ENCODE results near the gene AFMID. TPM values are rescaled to one million over a fixed set of nuclear protein-coding genes. Genes with fewer than 3 reads are reported as not detected.
A peak's percentile ranks its signal among the peaks of the same experiment; 100 is the strongest.

AFMID gene
- total and polyA plus RNA-seq, 2 donors (not counting 1 experiment from before 2014, with no cell fraction given), result 18.2 to 24.8 TPM

DNA sequence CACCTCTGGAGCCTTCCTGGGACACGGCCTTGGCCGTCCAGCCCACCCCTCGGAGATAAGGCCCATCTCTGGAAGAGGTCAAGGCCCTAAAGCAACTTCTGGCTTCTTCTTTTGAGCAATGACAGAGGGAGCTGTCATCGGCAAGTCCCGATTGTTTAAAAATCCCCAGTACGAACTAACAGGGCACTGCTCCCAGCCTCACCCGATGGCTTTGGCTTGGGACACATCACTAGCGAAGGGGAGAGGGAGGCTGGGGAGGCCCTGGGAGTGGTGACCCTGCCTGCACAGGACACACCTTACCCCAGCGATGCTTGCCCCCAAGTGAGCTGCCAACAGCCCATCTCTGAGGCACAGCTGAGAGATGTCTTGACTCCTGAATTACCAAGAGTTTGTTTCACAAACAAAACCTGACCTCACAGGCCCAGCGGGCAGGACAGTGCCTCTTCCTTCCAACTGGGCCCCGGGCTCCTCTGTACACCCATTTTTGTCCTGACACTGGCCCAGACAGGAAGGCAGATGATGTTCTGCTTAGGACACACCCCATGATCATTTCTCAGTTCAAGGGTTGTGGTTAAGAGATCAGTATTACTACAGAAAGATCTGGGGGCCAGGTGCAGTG, 14.0 kb upstream of the AFMID start:
- ATAC-seq (ENCODE audit: low read depth) (peak; percentile 40), DNase-seq (peak; percentile 76)
- H3K27ac ChIP-seq (ENCODE audit: low read length in 2 of 2), result peak overlapping the region; percentile 74 to 95
- H3K27me3 ChIP-seq (replicated peaks in 1 of 4; ENCODE audit: control extremely low read depth in 1 of 4, control insufficient read depth in 3 of 4, insufficient read depth in 4 of 4, low read length in 3 of 4), result no peaks in the 10 kb centered on the region
- no peaks in the 10 kb centered on the region for H3K9me3 Mint-ChIP-seq (ENCODE audit: insufficient read depth)
- no peaks in the 10 kb centered on the region for H3K27me3 Mint-ChIP-seq
- peaks cover 25% of the 10 kb centered on the region for H4K20me1 ChIP-seq (ENCODE audit: control insufficient read depth, insufficient read depth, low read length, poor library complexity, severe bottlenecking)
- peaks cover 0 to 47% of the 10 kb centered on the region in 2 experiments for H3K36me3 ChIP-seq (replicated peaks in 1 of 2; ENCODE audit: control extremely low read depth in 1 of 2, control insufficient read depth in 1 of 2, extremely low read depth in 1 of 2, insufficient read depth in 2 of 2, low read length in 1 of 2)
- peaks cover 43% of the 10 kb centered on the region for H3K79me2 ChIP-seq (ENCODE audit: control insufficient read depth, insufficient read depth, low read length)
- 60% methylated on average over 8 of the region's 11 CpGs for WGBS (ENCODE audit: insufficient coverage)
- H3K4me1 Mint-ChIP-seq, result peaks cover 79% of the 10 kb centered on the region
- intact Hi-C loops (cut with micrococcal nuclease), result loop anchor here (1.0 kb wide), 1 partner anchor 18 kb away; no protein-coding TSS in a partner anchor
- H2AFZ ChIP-seq (ENCODE audit: insufficient read depth, low read depth, low read length, poor library complexity, severe bottlenecking), result no peak overlapping the region
- H3K4me3 ChIP-seq (ENCODE audit: control extremely low read depth in 1 of 5, extremely low read depth in 1 of 5, insufficient read depth in 1 of 5, low read depth in 2 of 5, low read length in 4 of 5), result peak overlapping the region in 2 of 5 experiments; percentile 9 to 52
- H3K4me2 ChIP-seq (replicated peaks; ENCODE audit: low read depth, low read length, poor library complexity, severe bottlenecking), result peak overlapping the region; percentile 73
- CTCF ChIA-PET, result interaction anchor here (0.8 to 19.2 kb wide), 6 partner anchors 10 to 62 kb away, joined by 3 to 357 read pairs (median 76); partner anchors contain the start of genes TMC6 and TMC8
- H3K4me1 ChIP-seq (ENCODE audit: control insufficient read depth in 2 of 2, insufficient read depth in 2 of 2, low read length in 2 of 2), result peaks cover 78 to 83% of the 10 kb centered on the region in 2 donors
- peak overlapping the region; percentile 83 for H3K4me3 Mint-ChIP-seq
- TF ChIP-seq, protein P1, sequence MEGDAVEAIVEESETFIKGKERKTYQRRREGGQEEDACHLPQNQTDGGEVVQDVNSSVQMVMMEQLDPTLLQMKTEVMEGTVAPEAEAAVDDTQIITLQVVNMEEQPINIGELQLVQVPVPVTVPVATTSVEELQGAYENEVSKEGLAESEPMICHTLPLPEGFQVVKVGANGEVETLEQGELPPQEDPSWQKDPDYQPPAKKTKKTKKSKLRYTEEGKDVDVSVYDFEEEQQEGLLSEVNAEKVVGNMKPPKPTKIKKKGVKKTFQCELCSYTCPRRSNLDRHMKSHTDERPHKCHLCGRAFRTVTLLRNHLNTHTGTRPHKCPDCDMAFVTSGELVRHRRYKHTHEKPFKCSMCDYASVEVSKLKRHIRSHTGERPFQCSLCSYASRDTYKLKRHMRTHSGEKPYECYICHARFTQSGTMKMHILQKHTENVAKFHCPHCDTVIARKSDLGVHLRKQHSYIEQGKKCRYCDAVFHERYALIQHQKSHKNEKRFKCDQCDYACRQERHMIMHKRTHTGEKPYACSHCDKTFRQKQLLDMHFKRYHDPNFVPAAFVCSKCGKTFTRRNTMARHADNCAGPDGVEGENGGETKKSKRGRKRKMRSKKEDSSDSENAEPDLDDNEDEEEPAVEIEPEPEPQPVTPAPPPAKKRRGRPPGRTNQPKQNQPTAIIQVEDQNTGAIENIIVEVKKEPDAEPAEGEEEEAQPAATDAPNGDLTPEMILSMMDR (IDR thresholded peaks at IDR 0.05), result no peak
- TF ChIP-seq EZH2 (IDR thresholded peaks at IDR 0.05; ENCODE audit: borderline replicate concordance, insufficient read depth, low read depth, low read length, poor library complexity, severe bottlenecking), result no peak
- POLR2A ChIA-PET, result interaction anchor here (0.6 to 19.6 kb wide), 4 partner anchors 21 to 87 kb away, joined by 3 to 432 read pairs (median 8); partner anchors contain the start of genes TMC6 and TMC8
- peak overlapping the region; percentile 32 for H3K9ac ChIP-seq (ENCODE audit: low read length)
- no peaks in the 10 kb centered on the region for H3K9me3 ChIP-seq (ENCODE audit: control extremely low read depth in 1 of 3, control insufficient read depth in 2 of 3, insufficient read depth in 1 of 3, low read length in 2 of 3)
- peak overlapping the region; percentile 89 for H3K27ac Mint-ChIP-seq
